Activated CD8-positive, alpha-beta memory T cell treated with anti-CD3 and anti-CD28 coated beads, Interleukin-2, amount 50 U/mL, for 1 hour (primary cell): ENCODE results near the gene WDR64.

Source experiments
- DNase-seq: peaks from one replicate; pipeline ENCODE4 v3.0.0-alpha.2; 2020; ENCODE audit errors: extremely low read depth

Gene WDR64

GRCh38 chr1:241652012-241652411 lies at the start of gene WDR64:
TSS of gene WDR64 (plus strand) at chr1:241652281. CDS start at chr1:241652485, 204 bp downstream.
- no peak for DNase-seq

- DNase-seq: no peak
Observed at GRCh38 chr1:241603731-241604245, 48.3 kb upstream of the WDR64 start.

- DNase-seq: no peak
Observed at GRCh38 chr1:241605146-241605805, 46.8 kb upstream of the WDR64 start.

DNA sequence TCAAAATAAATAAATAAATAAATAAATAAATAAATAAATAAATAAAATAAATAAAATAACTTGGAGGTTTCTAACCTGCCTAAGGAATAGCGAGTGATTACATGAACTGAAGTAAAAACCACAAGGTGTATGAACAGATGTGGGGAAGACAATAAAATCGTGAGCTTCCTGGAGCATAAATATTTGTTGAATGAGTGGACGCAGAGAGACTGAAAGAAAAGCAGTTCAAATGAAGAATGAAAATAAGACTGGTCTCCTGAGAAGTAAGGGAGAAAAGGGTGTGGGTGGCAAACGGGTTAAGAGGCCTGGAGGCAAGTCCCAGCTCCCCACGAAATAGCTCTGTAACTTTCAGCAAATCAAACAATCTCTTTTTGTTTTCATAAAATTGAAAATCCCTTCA lies 45.5 kb upstream of the WDR64 start:
- DNase-seq: no peak

DNA sequence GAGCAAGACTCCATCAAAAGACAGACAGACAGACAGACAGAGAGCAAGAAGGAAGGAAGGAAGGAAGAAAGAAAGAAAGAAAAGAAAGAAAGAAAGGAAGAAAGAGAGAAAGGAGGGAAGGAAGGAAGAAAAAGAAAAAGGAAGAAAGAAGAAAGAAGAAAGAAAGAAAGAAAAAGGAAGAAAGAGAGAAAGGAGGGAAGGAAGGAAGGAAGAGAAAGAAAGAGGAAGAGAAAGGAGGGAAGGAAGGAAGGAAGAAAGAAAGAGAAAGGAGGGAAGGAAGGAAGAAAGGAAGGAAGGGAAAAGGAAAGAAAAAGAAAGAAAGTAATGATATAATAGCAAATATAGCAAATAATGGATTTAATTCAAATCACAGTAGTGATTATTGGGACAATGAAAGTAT lies 44.6 kb upstream of the WDR64 start:
- no peak for DNase-seq

DNA sequence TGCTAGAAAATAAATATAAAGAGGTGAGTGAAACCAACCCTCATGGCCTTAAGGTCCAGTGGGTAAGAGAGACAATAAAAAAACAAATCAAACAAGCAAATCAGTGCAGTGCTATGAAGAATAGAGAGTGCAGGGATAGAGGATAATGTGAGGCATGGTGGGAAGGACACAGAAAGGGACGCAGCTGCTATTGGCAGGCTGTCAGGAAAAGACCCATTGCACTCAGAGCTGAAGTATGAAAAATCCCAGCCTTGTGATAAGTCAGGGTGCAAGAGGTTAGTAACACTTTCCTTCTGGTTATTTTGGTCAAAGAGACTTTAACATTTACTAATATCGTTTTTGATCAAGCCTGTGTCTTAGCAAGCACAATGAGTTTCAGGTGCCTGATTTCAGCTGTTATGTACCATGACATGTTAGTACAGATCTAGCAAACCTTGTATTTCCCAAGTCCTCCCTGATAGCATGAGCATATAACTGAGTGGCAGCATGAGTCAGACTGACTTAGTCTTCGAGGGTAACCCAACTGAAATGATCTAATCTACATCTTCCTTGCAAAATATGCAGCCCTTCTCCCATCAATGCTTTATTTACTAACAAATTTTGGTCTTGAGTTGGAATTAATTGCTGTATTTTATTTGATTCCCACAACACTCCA lies 43.6 kb upstream of the WDR64 start:
- no peak for DNase-seq

GRCh38 chr1:241610056-241610815 lies 41.8 kb upstream of the WDR64 start:
- DNase-seq: no peak

- DNase-seq: no peak
Observed at GRCh38 chr1:241611063-241611462, 41.0 kb upstream of the WDR64 start.

GRCh38 chr1:241611736-241612135 lies 40.3 kb upstream of the WDR64 start:
- no peak for DNase-seq

GRCh38 chr1:241612533-241613477 lies 39.3 kb upstream of the WDR64 start:
- DNase-seq: no peak

- DNase-seq: no peak
Observed at GRCh38 chr1:241614144-241614543, 37.9 kb upstream of the WDR64 start.

- no peak for DNase-seq
Observed at GRCh38 chr1:241614572-241614971, 37.5 kb upstream of the WDR64 start.

DNA sequence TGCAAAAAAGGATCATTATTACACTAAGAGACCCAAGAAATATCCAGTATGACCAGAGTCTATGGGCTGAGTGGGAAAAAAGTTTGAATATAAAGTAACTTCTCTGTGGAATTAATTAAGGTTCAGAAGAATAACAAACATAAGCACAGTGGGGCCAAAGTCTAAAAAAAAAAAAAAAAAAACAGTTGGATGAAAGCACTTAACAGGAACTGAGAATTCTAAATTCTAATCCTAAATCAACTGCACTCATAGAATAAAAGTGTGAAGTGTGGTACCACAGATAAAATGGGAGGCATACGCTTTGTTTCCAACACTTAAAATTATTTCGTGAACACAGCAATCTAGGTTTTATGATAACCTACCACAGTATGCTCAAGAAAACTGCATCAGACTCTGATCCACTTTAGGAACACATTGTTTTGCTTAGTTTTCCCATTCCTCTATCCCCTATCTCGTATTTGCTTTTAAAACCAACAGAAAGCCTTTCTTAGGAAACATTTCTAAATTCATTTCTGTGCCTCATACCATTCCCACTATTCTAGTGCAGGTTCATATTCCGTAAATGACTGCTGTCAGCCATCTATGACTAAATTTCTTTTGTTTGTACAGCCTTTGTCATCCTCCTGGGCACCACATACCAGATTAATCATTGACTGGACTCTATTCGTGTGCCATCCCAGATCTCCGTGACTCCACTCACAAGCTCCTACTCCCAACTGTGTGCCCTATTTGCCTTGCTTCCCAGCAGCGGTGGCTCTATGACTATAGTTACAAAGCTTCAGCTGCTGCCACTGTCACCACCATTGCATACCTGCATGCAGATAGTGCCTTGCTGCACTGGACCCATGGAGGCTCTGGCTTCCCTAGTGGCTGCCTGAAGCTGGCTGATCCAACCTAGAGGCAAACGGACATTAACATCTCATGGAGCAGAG lies 36.8 kb upstream of the WDR64 start:
- no peak for DNase-seq

GRCh38 chr1:241617426-241617825 lies 34.7 kb upstream of the WDR64 start:
- no peak for DNase-seq

- no peak for DNase-seq
Observed at GRCh38 chr1:241622669-241623068, 29.4 kb upstream of the WDR64 start.

DNA sequence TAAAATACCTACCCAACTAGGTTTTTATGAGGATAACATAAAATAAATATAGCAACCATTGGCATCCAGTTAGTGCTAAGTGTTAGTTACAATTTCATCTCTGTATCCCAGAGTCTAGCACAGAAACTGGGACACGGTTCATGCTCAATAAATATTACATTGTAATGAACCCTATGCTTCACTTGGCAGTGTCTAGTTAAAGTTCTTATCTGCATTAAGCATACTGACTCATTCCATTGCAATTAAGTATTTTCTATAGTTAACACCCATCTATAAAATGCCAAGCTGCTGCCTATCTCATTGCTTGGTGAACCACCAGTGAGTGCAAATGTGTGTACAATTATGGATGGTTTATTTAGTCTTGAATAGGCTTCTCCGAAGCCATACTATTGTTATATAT lies 27.1 kb upstream of the WDR64 start:
- no peak for DNase-seq

DNA sequence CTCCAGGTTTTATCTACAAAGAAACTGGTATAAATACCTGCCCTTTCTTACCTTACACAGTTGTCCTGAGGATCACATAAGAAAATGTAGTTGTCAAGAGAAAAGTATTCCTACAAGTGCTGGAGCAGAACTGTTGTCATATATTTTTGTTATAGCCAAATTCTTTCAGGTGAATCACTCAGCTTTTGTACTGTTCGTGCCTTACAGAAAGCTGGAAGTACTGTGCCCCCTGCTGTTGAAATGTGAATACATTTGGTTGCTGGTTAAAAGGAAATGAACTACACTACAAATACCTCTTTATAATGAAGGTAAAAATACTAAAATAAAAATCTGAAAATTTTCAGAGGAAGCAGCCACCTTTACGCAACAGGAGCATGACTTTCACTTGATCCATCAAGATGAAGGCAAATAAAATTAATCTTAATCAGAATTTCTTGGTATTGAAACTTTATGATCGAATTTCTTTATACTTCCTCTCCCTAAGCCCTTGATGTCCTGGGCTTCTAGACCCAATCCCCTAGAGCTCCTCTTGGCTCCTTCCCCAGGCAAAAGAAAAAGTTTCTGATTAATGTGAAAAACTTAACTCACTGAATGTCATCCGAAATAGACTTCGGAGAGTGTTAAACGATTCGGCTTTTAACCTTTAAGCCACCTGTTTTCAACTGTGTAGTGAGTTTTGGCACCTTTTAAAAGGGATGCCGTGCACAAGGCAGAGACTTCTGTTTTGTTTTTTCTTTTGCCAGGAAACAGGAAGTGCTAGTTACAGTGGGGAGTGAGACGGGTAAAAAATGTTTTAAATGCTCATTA lies 24.4 kb upstream of the WDR64 start:
- no peak for DNase-seq

DNA sequence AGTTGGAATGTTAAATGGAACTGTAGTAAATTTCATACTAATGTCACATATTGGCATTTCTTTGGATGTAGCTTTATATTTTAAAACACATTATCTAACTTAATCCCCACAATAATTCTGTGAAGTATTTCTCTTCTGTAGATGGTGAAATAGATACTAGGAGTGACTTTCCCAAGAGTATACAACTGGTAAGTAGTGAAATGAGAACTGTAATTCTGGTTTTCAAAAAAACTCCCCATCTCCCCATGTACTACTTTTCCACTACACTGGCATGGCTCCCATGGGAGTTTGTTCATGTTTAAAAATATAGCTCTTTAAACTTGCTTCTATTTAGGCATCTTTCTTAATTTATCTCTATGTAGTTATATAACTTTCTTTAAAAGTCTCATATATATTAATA lies 22.1 kb upstream of the WDR64 start:
- no peak for DNase-seq

DNA sequence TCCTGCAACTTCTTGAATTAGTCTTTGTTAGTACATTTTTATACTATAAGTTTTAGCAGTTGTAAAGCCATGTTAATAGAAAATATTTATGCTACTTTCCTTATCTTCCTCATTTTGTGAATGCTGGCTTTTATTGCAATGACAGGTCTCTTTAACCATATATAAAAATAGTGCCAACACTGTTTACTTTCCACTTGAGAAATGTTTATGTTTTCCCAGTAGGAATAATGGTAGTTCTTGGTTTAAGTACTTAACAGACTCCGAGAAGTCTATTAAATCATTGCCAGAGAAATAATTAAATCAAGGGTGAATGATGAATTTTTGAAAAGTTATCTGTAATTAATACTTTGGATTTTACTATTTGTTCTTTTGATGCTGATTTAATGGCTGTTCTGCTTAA lies 21.6 kb upstream of the WDR64 start:
- DNase-seq: no peak

- DNase-seq: no peak
Observed at GRCh38 chr1:241630899-241631298, 21.2 kb upstream of the WDR64 start.
